Stimulated activated naive CD8-positive, alpha-beta T cell treated with anti-CD3 and anti-CD28 coated beads, Interleukin-15, amount 100 ng/mL, for 72 hours (primary cell): Measurements from ENCODE around the gene MGST2.
A peak's percentile ranks its signal among the peaks of the same experiment; 100 is the strongest.

Experiments
- ATAC-seq: fragments of 150-1000 bp; cut with Tn5 transposase; 2 replicates; pipeline ENCODE4 v1.10.0; 2021; ENCODE audit warnings: mild to moderate bottlenecking, moderate library complexity
- DNase-seq, 2 donors: peaks; one replicate each; pipeline ENCODE4 v3.0.0; 2021 to 2022
- H3K27ac Mint-ChIP-seq, 2 donors: one replicate each; pipeline ENCODE4 v1.8.0; 2022; ENCODE audit warnings: mild to moderate bottlenecking in 2 of 2, mixed read lengths in 2 of 2, moderate library complexity in 2 of 2
- H3K27me3 Mint-ChIP-seq: one replicate; pipeline ENCODE4 v1.8.0; 2022; ENCODE audit warnings: mixed read lengths
- H3K4me1 Mint-ChIP-seq: one replicate; pipeline ENCODE4 v1.8.0; 2022; ENCODE audit warnings: mild to moderate bottlenecking, mixed read lengths
- H3K4me3 Mint-ChIP-seq, 2 donors: one replicate each; pipeline ENCODE4 v1.8.0; 2022; ENCODE audit warnings: mild to moderate bottlenecking in 2 of 2, mixed read lengths in 2 of 2, moderate library complexity in 1 of 2
- H3K9me3 Mint-ChIP-seq, 2 donors: one replicate each; pipeline ENCODE4 v1.8.0; 2022; ENCODE audit warnings: mixed read lengths in 2 of 2

The MGST2 gene

GRCh38 chr4:139728840-139729239 lies 63.2 kb downstream of the MGST2 start:
- no peak for DNase-seq
- Mint-ChIP-seq H3K4me3 (no peak overlapping the region), H3K27ac (no peak overlapping the region), H3K27me3 (no peaks in the 10 kb centered on the region), H3K4me1 (no peaks in the 10 kb centered on the region), H3K9me3 (no peaks in the 10 kb centered on the region)
- ATAC-seq: no peak

- H3K27ac Mint-ChIP-seq: no peak overlapping the region
- no peak overlapping the region for H3K4me3 Mint-ChIP-seq
- peaks cover 41% of the 10 kb centered on the region for H3K27me3 Mint-ChIP-seq
Measured at GRCh38 chr4:139732991-139733570, 67.5 kb downstream of the MGST2 start.

GRCh38 chr4:139734201-139734874 lies 68.7 kb downstream of the MGST2 start:
- no peak for ATAC-seq
- DNase-seq: no peak
- H3K9me3 Mint-ChIP-seq: no peaks in the 10 kb centered on the region
- peaks cover 36% of the 10 kb centered on the region for H3K4me1 Mint-ChIP-seq
- peak overlapping the region; percentile 70 to 73 for H3K4me3 Mint-ChIP-seq
- no peak overlapping the region for H3K27ac Mint-ChIP-seq
- H3K27me3 Mint-ChIP-seq: peaks cover 41% of the 10 kb centered on the region

More at GRCh38 chr4:139732991-139733570, 67.5 kb downstream of the MGST2 start:
- ATAC-seq (no peak), DNase-seq (no peak)
- H3K4me1 Mint-ChIP-seq: peaks cover 36% of the 10 kb centered on the region
- H3K9me3 Mint-ChIP-seq: no peaks in the 10 kb centered on the region

- Mint-ChIP-seq H3K9me3 (no peaks in the 10 kb centered on the region), H3K27me3 (peaks cover 41% of the 10 kb centered on the region), H3K4me3 (peak overlapping the region; percentile 70 to 73), H3K27ac (no peak overlapping the region), H3K4me1 (peaks cover 36% of the 10 kb centered on the region)
- ATAC-seq: peak; percentile 88
- DNase-seq: peak; percentile 62 to 69
Measured at GRCh38 chr4:139734875-139735380, 69.3 kb downstream of the MGST2 start.

GRCh38 chr4:139735381-139736273 lies 70.0 kb downstream of the MGST2 start:
- DNase-seq (peak; percentile 13 to 19), ATAC-seq (peak; percentile 44)
- peak overlapping the region; percentile 70 to 73 for H3K4me3 Mint-ChIP-seq
- H3K27me3 Mint-ChIP-seq: peaks cover 41% of the 10 kb centered on the region
- H3K4me1 Mint-ChIP-seq: peaks cover 36% of the 10 kb centered on the region
- no peak overlapping the region for H3K27ac Mint-ChIP-seq
- no peaks in the 10 kb centered on the region for H3K9me3 Mint-ChIP-seq

GRCh38 chr4:139736274-139736660 lies 70.6 kb downstream of the MGST2 start:
- peak overlapping the region; percentile 55 to 70 for H3K4me3 Mint-ChIP-seq
- no peak for DNase-seq

GRCh38 chr4:139736661-139737060 lies 71.0 kb downstream of the MGST2 start:
- peaks cover 41% of the 10 kb centered on the region for H3K27me3 Mint-ChIP-seq

More at GRCh38 chr4:139736274-139736660, 70.6 kb downstream of the MGST2 start:
- Mint-ChIP-seq H3K4me1 (peaks cover 36% of the 10 kb centered on the region), H3K27me3 (peaks cover 41% of the 10 kb centered on the region), H3K27ac (no peak overlapping the region), H3K9me3 (no peaks in the 10 kb centered on the region)
- no peak for ATAC-seq

GRCh38 chr4:139738846-139739613 lies 73.4 kb downstream of the MGST2 start:
- DNase-seq (no peak), ATAC-seq (no peak)
- Mint-ChIP-seq H3K27ac (no peak overlapping the region), H3K9me3 (no peaks in the 10 kb centered on the region), H3K4me1 (peaks cover 36% of the 10 kb centered on the region), H3K27me3 (peaks cover 39% of the 10 kb centered on the region), H3K4me3 (no peak overlapping the region)

More at GRCh38 chr4:139736661-139737060, 71.0 kb downstream of the MGST2 start:
- H3K4me1 Mint-ChIP-seq: peaks cover 36% of the 10 kb centered on the region
- H3K27ac Mint-ChIP-seq: no peak overlapping the region
- H3K9me3 Mint-ChIP-seq: no peaks in the 10 kb centered on the region
- no peak for DNase-seq
- ATAC-seq: no peak
- no peak overlapping the region for H3K4me3 Mint-ChIP-seq

GRCh38 chr4:139740121-139740520 lies 74.5 kb downstream of the MGST2 start:
- Mint-ChIP-seq H3K27ac (no peak overlapping the region), H3K4me1 (peaks cover 27% of the 10 kb centered on the region), H3K9me3 (no peaks in the 10 kb centered on the region), H3K27me3 (peaks cover 36% of the 10 kb centered on the region), H3K4me3 (no peak overlapping the region)
- DNase-seq: no peak
- ATAC-seq: no peak

- H3K27ac Mint-ChIP-seq: no peak overlapping the region
- H3K9me3 Mint-ChIP-seq: no peaks in the 10 kb centered on the region
Measured at GRCh38 chr4:139740531-139741041, 75.0 kb downstream of the MGST2 start.

GRCh38 chr4:139743027-139743426 lies 77.4 kb downstream of the MGST2 start:
- no peak for DNase-seq
- Mint-ChIP-seq H3K4me3 (no peak overlapping the region), H3K9me3 (no peaks in the 10 kb centered on the region), H3K4me1 (peaks cover under 1% of the 10 kb centered on the region), H3K27me3 (peaks cover 8% of the 10 kb centered on the region), H3K27ac (no peak overlapping the region)
- ATAC-seq: no peak

More at GRCh38 chr4:139740531-139741041, 75.0 kb downstream of the MGST2 start:
- Mint-ChIP-seq H3K4me3 (no peak overlapping the region), H3K27me3 (peaks cover 32% of the 10 kb centered on the region), H3K4me1 (peaks cover 22% of the 10 kb centered on the region)
- ATAC-seq (no peak), DNase-seq (no peak)

GRCh38 chr4:139744232-139744631 lies 78.6 kb downstream of the MGST2 start:
- ATAC-seq (no peak), DNase-seq (no peak)
- no peaks in the 10 kb centered on the region for H3K9me3 Mint-ChIP-seq
- H3K27ac Mint-ChIP-seq: no peak overlapping the region
- H3K4me1 Mint-ChIP-seq: no peaks in the 10 kb centered on the region
- H3K4me3 Mint-ChIP-seq: no peak overlapping the region
- peaks cover 8% of the 10 kb centered on the region for H3K27me3 Mint-ChIP-seq

GRCh38 chr4:139745111-139745639 lies 79.6 kb downstream of the MGST2 start:
- H3K9me3 Mint-ChIP-seq: no peaks in the 10 kb centered on the region
- no peak overlapping the region for H3K27ac Mint-ChIP-seq
- DNase-seq (no peak), ATAC-seq (no peak)
- peaks cover 8% of the 10 kb centered on the region for H3K27me3 Mint-ChIP-seq
- H3K4me1 Mint-ChIP-seq: peaks cover under 1% of the 10 kb centered on the region
- H3K4me3 Mint-ChIP-seq: no peak overlapping the region

GRCh38 chr4:139746431-139747171 lies 81.0 kb downstream of the MGST2 start:
- no peak for ATAC-seq
- H3K4me3 Mint-ChIP-seq: no peak overlapping the region
- H3K27ac Mint-ChIP-seq: no peak overlapping the region
- H3K27me3 Mint-ChIP-seq: peaks cover 8% of the 10 kb centered on the region
- H3K4me1 Mint-ChIP-seq: peaks cover 7% of the 10 kb centered on the region
- no peak for DNase-seq
- H3K9me3 Mint-ChIP-seq: no peaks in the 10 kb centered on the region
